HEK293T (cell line): ENCODE measurements around the gene PIP5K1C.

ENCODE experiments used
- ARNT ChIP-seq: fragments of 450-650 bp; IDR thresholded peaks from 2 replicates; pipeline ENCODE4 v1.6.1; 2017; ENCODE audit warnings: mild to moderate bottlenecking
- FOXA1 ChIP-seq: fragments of 450-650 bp; IDR thresholded peaks from 2 replicates; pipeline ENCODE4 v1.6.1; 2016; ENCODE audit warnings: mild to moderate bottlenecking
- FOXM1 ChIP-seq: fragments of 450-650 bp; IDR thresholded peaks from 2 replicates; pipeline ENCODE4 v1.6.1; 2017; ENCODE audit warnings: mild to moderate bottlenecking, borderline replicate concordance
- SP1 ChIP-seq: fragments of 450-650 bp; IDR thresholded peaks from 2 replicates; pipeline ENCODE4 v1.6.1; 2017
- SUZ12 ChIP-seq: fragments of 450-650 bp; IDR thresholded peaks from 2 replicates; pipeline ENCODE4 v1.6.1; 2016; ENCODE audit warnings: mild to moderate bottlenecking
- ZNF384 ChIP-seq: fragments of 450-650 bp; IDR thresholded peaks from 2 replicates; pipeline ENCODE4 v1.6.1; 2016

DNA sequence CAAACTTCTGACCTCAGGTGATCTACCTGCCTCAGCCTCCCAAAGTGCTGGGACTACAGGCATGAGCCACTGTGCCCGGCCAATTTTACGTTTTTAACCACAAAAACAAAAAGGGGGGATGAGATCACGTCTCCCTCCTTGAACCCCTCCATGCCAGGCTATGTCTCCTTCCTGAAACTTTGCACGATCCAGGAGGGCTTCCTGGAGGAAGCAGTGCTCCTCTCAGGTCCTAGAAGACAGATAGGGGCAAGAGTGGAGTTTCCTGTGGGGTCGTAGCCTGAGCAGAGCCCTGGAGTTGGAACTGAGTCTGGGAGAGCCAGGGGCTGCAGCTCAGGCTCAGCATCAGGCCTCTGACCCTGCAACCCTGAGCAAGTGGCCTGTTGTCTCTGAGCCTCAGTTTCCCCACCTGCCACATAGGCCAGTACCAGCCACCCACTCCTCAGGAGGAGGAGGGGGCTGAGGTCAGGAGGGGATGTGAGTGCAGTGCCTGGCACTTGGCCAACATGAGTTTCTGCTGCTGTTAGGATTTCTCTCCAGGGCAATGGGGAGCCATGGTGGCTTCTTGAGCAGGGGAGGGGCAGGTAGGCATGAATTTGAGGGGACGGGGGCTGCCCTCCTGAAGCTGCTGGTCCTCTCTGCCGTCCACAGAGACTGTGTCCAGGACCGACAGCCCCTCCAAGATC lies 45.2 kb upstream of the PIP5K1C start:
- no peak for TF ChIP-seq SP1
- TF ChIP-seq ZNF384: no peak
- no peak for TF ChIP-seq ARNT
- TF ChIP-seq FOXA1: no peak
- no peak for TF ChIP-seq FOXM1
- TF ChIP-seq SUZ12: no peak
